Measurements from ENCODE around the gene CBLN3.
"Not testable (repeated sequence)": the region's sequence is repeated elsewhere in the genome, so short reads cannot be mapped to it uniquely, and the experiment has no call there.

The CBLN3 gene

DNA sequence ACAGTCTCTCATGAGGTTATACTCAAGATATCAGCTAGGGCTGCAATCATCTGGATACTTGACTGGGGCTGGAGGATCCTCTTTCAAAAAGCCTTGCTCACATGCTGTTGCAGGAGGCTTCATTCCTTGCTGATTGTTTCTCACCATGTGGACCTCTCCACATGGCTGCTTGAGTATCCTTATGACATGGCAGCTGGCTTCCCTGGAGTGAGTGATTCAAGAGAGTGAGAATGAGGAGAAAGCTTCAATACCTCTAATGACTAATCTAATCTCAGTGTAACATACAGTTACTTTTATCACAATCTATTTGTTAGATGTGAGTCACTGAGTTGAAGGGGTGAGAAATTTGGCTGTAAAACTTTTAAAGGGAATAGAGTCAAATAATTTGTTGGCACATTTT lies 27.5 kb upstream of the CBLN3 start:
- H3K4me1 ChIP-seq (ENCODE audit: control insufficient read depth in 1 of 2, insufficient read depth in 1 of 2, low read depth in 1 of 2, low read length in 1 of 2), result no peaks in the 10 kb centered on the region
- TF ChIP-seq, protein P1, sequence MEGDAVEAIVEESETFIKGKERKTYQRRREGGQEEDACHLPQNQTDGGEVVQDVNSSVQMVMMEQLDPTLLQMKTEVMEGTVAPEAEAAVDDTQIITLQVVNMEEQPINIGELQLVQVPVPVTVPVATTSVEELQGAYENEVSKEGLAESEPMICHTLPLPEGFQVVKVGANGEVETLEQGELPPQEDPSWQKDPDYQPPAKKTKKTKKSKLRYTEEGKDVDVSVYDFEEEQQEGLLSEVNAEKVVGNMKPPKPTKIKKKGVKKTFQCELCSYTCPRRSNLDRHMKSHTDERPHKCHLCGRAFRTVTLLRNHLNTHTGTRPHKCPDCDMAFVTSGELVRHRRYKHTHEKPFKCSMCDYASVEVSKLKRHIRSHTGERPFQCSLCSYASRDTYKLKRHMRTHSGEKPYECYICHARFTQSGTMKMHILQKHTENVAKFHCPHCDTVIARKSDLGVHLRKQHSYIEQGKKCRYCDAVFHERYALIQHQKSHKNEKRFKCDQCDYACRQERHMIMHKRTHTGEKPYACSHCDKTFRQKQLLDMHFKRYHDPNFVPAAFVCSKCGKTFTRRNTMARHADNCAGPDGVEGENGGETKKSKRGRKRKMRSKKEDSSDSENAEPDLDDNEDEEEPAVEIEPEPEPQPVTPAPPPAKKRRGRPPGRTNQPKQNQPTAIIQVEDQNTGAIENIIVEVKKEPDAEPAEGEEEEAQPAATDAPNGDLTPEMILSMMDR (IDR thresholded peaks at IDR 0.05), result no peak
- H3K36me3 ChIP-seq, result no peaks in the 10 kb centered on the region
- no peak overlapping the region for H3K27ac ChIP-seq
- H3K4me3 ChIP-seq (ENCODE audit: low read depth in 1 of 2, low read length in 1 of 2), result no peak overlapping the region
- no peaks in the 10 kb centered on the region for H3K9me3 ChIP-seq
- H3K27me3 ChIP-seq, result no peaks in the 10 kb centered on the region

DNA sequence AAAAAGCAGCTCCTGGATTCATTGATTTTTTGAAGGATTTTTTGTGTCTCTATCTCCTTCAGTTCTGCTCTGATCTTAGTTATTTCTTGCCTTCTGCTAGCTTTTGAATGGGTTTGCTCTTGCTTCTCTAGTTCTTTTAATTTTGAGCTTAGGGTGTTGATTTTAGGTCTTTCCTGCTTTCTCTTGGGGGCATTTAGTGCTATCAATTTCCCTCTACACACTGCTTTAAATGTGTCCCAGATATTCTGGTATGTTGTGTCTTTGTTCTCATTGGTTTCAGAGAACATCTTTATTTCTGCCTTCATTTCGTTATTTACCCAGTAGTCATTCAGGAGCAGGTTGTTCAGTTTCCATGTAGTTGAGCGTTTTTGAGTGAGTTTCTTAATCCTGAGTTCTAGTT lies 21.4 kb upstream of the CBLN3 start:
- H3K27me3 ChIP-seq; H3K4me3 ChIP-seq (ENCODE audit: low read depth in 1 of 2, low read length in 1 of 2); H3K4me1 ChIP-seq (ENCODE audit: control insufficient read depth in 1 of 2, insufficient read depth in 1 of 2, low read depth in 1 of 2, low read length in 1 of 2); H3K27ac ChIP-seq; H3K9me3 ChIP-seq; H3K36me3 ChIP-seq: not testable (repeated sequence)

DNA sequence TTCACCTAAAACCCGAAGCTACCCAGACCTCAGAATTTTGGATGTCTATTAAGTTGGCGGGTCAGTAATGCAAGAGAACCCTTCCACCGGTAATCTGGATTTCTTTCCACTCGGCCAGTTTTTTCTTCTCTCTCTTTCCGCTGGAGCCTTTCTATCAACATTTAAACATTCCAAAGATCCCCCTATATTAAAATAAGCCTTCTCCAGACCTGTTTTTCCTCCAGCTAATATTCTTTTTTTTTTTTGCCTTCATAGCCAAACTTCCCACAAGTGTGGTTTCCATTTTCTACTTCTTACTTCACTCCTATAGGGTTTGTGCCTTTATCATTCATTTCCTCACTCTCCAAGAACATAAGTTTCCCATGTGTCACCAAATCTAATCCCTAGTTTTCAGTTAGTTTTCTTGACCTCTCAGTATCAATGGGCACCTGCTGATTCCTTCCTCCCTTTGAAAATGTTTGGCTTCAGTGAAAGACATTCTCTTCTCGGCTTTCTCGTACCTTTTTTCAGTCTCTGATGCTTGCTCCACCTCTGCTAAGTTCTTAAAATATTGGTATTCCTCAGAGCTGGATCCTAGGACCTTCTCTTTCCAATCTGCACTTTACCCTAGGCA lies 13.7 kb upstream of the CBLN3 start:
- peak overlapping the region; percentile 81 for H3K27ac ChIP-seq
- H3K27me3 ChIP-seq, result peaks cover 25% of the 10 kb centered on the region
- peaks cover 16 to 18% of the 10 kb centered on the region in 2 experiments for H3K4me1 ChIP-seq (ENCODE audit: control insufficient read depth in 1 of 2, insufficient read depth in 1 of 2, low read depth in 1 of 2, low read length in 1 of 2)
- peaks cover 25% of the 10 kb centered on the region for H3K36me3 ChIP-seq
- peak overlapping the region; percentile 75 for H3K4me3 ChIP-seq (ENCODE audit: low read depth in 1 of 2, low read length in 1 of 2)
- TF ChIP-seq, protein P1 (IDR thresholded peaks at IDR 0.05), result no peak
- H3K9me3 ChIP-seq, result no peaks in the 10 kb centered on the region

DNA sequence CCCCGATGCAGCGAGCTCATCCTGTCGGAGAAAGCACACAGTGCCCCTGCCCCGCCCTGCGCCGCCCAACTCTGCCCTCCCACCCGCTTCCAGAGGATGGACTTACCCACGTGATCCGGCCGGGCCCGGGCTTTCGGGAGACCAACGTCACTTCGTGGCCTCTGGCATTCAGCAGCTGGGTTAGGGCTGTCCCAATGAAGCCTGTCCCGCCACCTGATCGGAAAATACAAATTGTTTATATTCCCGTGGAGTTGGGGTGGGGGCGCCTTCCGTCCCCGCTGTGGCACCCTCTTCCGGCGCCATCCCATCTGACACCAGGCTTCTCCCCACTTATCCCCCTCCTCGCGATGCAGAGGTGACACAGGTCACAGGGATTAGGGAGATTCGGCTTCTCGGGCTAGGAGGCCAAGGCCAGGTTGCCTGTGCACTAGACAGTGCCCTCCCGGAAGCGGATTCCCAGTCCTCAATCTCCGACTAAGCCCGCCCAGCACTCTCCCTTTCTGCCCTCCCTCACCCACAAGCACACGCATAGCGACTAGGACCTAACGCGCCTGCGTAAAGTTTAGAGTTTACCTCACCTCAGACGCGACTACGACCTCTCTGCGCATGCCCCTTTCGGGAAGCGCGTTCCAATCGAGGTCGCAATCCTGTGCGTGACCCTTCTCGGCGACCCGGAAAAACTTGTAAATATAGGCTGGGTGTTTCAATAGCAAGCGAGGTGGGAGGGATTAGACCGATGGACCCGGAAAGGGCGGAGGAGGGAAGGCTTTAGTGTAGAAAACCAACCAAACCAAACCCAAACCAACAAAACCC lies 13.0 kb upstream of the CBLN3 start, which contains the start of gene SDR39U1:
Gene SDR39U1 (minus strand): TSS at position 537 of the 813 bp plus-strand sequence. CDS start 7 bp downstream, at position 530.
- Histone ChIP-seq H3K9me3 (no peaks in the 10 kb centered on the region), H3K27me3 (peaks cover 25% of the 10 kb centered on the region), H3K27ac (peak within 1 kb of the TSS; percentile 81), H3K36me3 (peaks cover 32% of the 10 kb centered on the region), H3K4me3 (ENCODE audit: low read depth in 1 of 2, low read length in 1 of 2) (peak within 1 kb of the TSS; percentile 75), H3K4me1 (ENCODE audit: control insufficient read depth in 1 of 2, insufficient read depth in 1 of 2, low read depth in 1 of 2, low read length in 1 of 2) (peaks cover 18 to 25% of the 10 kb centered on the region in 2 experiments)
- TF ChIP-seq, protein P1 (IDR thresholded peaks at IDR 0.05), result peak; percentile 20

DNA sequence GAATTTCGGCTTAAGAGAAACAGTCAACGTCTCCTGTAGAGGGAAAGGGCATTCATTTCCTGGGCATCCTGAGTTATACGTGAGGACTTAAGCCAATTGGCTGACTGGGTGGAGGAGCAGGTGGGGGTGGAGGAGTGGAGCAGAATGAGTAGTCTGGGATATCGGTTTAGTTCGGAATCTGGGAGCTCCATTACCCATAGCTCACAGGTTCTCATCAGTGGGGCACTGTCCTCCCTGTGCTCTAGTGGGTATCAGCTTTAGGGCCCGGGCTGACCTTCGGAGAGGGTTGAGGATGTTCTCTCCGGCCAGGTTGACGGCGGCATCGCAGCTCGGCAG lies 12.4 kb upstream of the CBLN3 start:
- H3K4me3 ChIP-seq (ENCODE audit: low read depth in 1 of 2, low read length in 1 of 2), result peak overlapping the region; percentile 75
- TF ChIP-seq, protein P1 (IDR thresholded peaks at IDR 0.05), result no peak
- H3K9me3 ChIP-seq, result no peaks in the 10 kb centered on the region
- H3K27ac ChIP-seq, result peak overlapping the region; percentile 81
- peaks cover 25% of the 10 kb centered on the region for H3K27me3 ChIP-seq
- H3K36me3 ChIP-seq, result peaks cover 38% of the 10 kb centered on the region
- peaks cover 24 to 30% of the 10 kb centered on the region in 2 experiments for H3K4me1 ChIP-seq (ENCODE audit: control insufficient read depth in 1 of 2, insufficient read depth in 1 of 2, low read depth in 1 of 2, low read length in 1 of 2)

DNA sequence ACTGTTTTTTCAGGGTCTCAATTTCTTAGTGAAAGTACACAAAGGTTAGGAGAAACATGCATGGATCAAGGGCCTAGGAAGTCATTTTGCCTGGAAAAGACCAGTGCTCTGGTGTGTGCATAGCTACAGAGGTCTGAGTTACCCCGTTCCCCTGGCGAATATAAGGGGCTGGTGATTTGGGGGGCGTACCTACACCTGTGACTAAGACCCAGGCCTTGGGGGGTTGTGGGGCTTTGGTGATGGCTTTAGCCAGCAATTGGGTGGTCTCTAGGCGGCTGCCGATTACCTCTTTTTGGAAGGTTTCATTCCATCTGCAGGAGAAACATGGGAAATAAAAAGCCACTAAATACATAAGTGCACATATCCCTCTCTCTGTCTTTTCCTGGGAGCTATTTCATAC lies 12.0 kb upstream of the CBLN3 start:
- TF ChIP-seq, protein P1 (IDR thresholded peaks at IDR 0.05), result no peak
- H3K27ac ChIP-seq, result no peak overlapping the region
- peak overlapping the region in 1 of 2 experiments; percentile 75 for H3K4me3 ChIP-seq (ENCODE audit: low read depth in 1 of 2, low read length in 1 of 2)
- no peaks in the 10 kb centered on the region for H3K9me3 ChIP-seq
- peaks cover 41% of the 10 kb centered on the region for H3K36me3 ChIP-seq
- peaks cover 28 to 33% of the 10 kb centered on the region in 2 experiments for H3K4me1 ChIP-seq (ENCODE audit: control insufficient read depth in 1 of 2, insufficient read depth in 1 of 2, low read depth in 1 of 2, low read length in 1 of 2)
- peaks cover 24% of the 10 kb centered on the region for H3K27me3 ChIP-seq
